Stimulated activated CD8-positive, alpha-beta memory T cell treated with anti-CD3 and anti-CD28 coated beads, Interleukin-12 subunit alpha, Interleukin-12 subunit beta, amount 100 ng/mL, for 1 hour (primary cell): ENCODE data around the gene LRRC55.

ENCODE experiments used
- DNase-seq: peaks from one replicate; pipeline ENCODE4 v3.0.0-alpha.2; 2020; ENCODE audit warnings: low read depth

LRRC55 gene, protein sequence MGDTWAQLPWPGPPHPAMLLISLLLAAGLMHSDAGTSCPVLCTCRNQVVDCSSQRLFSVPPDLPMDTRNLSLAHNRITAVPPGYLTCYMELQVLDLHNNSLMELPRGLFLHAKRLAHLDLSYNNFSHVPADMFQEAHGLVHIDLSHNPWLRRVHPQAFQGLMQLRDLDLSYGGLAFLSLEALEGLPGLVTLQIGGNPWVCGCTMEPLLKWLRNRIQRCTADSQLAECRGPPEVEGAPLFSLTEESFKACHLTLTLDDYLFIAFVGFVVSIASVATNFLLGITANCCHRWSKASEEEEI

GRCh38 chr11:57181678-57182305 lies at the start of gene LRRC55:
Gene LRRC55, plus strand, starts transcription at chr11:57181953. Its CDS starts 70 bp downstream, at chr11:57182023.
- no peak for DNase-seq

DNA sequence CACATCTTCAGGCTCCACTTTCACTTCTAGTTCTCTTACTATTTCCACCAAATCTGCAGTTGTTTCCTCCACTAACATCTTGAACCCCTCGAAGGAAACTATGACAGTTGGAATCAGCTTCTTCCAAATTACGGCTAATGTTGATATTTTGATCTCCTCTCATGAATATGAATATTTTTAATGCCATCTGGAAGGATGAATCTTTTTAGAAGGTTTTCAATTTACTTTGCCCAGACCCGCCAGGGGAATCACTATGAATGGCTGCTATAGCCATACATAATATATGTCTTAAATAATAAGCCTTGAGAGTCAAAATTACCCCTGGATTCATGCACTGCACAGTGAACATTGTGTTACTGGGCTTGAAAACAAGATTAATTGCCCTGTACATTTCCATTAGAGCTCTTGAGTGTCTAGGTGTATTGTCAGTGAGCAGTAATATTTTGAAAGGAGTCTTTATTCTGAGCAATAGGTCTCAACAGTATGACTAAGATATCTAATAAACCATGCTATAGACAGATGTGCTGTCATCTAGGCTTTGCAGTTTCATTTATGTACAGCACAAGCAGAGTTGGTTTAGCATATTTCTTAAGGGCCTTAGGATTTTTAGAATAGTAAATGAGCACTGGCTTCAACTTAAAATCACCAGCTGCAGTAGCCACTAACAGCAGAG lies 48.3 kb upstream of the LRRC55 start:
- no peak for DNase-seq

DNA sequence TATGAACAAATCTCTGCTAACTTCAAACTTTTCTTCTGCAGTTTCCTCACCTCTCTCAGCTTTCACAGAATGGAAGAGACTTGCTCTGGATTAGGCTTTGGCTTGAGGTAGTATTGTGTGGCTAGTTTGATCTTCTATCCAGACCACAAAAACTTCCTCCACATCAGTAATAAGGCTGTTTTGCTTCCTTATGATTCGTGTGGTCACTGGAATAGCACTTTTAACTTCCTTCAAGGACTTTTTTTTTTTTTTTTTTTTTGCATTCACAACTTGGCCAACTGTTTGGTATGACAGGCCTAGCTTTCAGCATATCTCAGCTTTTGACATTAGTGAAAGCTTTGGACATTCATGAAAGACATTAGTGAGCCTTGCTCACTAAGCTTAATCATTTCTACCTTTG lies 47.5 kb upstream of the LRRC55 start:
- no peak for DNase-seq

DNA sequence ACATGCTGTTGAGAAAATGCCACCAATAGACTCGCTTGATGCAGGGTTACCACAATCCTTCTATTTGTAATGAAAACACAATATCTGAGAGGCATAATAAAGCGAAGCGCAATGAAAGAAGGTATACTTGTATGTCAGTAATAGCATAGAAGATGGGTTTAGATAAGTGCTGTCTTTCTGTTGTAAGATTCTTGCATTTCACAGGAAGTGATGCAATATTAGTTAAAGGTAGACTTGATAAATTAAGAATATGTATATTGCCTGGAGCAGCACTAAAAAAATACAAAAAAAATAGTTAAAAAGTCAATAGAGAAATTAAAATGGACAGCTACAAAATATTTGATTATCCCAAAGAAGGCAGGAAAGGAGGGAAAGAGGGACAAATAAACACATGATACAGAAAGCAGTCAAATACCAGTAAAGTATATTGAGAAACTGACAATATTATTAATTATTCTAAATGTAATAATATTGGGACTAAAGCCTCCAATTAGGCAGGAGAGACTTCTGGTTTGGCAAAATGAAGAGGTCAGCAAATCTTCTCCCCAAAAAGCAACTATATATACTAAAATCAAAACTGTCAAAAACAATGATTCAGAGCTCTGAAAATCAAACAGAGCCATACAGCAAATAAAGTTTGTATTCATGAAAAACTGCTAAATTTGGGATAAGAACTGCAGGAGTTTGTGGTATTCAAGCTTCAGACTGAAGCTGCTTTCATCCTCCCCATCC lies 46.6 kb upstream of the LRRC55 start:
- DNase-seq: no peak

GRCh38 chr11:57140568-57140967 lies 41.2 kb upstream of the LRRC55 start:
- DNase-seq: no peak

- DNase-seq: no peak
Measured at GRCh38 chr11:57143459-57143858, 38.3 kb upstream of the LRRC55 start.

GRCh38 chr11:57144075-57144474 lies 37.7 kb upstream of the LRRC55 start:
- no peak for DNase-seq

GRCh38 chr11:57144531-57145320 lies 37.0 kb upstream of the LRRC55 start:
- DNase-seq: no peak

DNA sequence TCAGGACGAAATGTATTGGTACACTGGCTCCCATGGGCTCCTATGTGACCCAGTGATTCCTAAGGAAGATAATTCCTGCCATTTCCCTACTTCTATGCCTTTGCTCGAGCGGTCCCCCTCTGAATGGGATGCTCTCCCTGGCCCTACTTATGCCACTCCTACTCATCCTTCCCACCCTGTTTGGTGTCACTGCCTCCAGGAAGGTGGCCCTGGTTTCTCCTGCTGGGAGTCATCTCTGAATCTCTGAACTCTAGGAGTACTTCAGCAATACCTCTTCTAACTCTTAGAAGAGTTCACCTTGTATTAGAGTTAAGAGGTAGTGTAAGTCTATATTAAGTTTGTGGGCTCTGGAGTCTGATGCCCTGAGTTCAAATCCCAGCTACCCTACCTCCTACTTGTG lies 35.5 kb upstream of the LRRC55 start:
- no peak for DNase-seq

- DNase-seq: no peak
Measured at GRCh38 chr11:57148621-57149020, 33.1 kb upstream of the LRRC55 start.

DNA sequence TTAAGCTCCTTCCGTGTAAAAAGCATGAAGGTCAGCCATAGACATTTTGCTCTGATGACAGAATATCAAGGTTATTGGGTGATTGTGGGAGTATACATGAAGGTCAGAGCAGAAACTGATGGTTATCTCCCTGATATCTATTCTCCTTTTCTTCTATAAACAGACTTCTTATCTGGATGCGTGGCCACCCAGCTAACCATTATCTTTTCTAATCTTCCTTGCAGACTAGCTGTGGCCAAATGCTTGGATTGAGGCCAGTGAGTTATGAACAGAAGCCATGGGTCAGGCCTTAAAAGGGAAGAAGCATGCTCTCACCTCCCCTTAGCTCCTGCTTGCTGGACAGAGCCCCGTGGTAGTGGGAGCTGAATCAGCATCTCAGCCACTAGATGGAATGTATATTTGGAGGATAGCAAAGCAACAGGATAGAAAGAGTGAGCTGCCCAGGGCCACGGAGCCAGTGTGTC lies 31.3 kb upstream of the LRRC55 start:
- no peak for DNase-seq

- DNase-seq: no peak
Measured at GRCh38 chr11:57152134-57152533, 29.6 kb upstream of the LRRC55 start.

DNA sequence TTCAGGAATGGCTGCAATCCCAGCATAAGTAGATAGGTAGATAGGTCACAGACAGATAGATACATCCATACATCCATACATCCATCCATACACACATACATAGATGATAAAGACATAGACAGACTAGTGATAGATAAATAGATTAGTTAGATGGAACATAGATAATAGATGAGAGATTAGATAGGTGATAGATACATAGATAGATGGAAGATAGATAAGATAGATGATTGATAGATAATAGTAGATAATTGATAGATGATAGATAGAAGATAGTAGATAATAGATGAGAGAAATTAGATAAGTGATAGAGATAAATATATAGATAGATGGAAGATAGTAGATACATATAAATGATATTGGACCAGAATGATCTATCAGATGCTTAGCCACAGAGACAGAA lies 28.3 kb upstream of the LRRC55 start:
- no peak for DNase-seq

GRCh38 chr11:57154739-57155138 lies 27.0 kb upstream of the LRRC55 start:
- DNase-seq: no peak

DNA sequence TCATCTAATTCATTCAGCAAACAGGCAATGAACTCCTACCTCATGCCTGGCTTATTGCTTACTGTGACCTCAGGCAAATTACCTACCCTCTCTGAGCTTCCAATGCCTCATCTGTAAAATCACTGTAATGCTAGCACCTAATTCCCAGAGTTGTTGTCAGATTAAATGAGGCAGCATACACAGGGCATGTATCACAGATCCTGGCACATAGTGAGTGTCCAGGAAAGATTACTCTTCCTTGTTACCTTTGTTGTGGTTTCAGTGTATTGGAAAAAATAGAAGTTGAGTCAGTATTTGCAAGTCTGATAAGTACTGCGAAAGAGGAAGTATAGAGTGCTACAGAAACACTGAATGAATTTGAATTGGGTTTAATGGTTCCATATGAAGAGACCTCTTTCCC lies 26.4 kb upstream of the LRRC55 start:
- no peak for DNase-seq

- DNase-seq: no peak
Measured at GRCh38 chr11:57155838-57156607, 25.7 kb upstream of the LRRC55 start.

DNA sequence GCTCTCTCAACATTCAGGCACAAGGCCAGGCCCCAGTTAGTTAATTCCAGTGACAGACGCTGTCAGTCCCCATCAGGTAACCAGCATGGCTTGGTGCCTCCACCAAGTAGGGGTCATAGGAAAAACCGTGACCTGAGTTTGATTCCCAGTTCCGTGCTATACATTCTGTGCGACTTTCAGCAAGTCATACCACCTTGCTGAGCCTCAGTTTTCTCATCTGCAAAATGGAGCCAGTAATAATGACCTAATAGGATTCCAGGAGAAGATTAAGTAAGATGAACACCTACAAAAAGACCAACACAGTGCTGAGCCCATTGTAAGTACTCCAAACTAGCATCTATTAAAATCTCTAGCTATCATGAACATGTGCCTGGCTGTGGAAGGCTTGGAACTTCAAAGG lies 24.8 kb upstream of the LRRC55 start:
- no peak for DNase-seq

DNA sequence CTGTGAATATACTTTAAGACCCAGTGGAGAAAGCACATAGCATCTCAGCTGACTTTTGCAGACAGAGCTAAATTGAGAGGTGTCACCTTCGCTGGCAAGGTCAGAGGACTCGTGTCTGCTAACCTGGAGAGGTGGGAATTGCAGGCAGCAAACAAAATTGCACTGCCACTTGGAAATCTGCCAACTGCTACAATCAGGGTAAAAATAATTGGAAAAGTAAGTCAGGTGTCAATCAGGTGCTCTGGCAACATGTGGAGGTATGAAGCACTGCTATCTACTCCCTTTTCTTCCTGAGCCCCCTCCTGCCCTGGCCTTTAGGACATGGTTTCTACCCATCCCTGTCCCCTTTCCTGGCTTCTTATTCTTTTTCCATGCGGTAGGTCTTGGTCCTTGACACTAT lies 24.1 kb upstream of the LRRC55 start:
- no peak for DNase-seq

DNA sequence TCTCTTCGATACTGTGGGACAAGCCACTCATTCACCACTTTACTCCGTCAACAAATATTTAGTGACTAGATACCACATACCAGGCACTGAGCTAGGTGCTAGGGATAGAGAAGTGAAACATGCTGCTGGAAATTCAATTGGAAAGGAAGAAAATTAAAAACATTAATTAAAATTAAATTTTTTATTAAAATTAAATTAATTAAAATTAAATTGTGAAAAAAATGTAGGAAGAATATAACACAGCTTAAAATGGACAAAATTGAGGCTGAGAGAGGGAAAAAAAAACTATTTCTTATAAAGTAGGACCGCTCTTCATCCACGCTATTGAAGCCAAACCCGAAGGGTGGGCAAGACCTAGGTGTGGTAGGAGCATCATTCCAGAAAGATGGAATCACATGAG lies 23.6 kb upstream of the LRRC55 start:
- DNase-seq: no peak

DNA sequence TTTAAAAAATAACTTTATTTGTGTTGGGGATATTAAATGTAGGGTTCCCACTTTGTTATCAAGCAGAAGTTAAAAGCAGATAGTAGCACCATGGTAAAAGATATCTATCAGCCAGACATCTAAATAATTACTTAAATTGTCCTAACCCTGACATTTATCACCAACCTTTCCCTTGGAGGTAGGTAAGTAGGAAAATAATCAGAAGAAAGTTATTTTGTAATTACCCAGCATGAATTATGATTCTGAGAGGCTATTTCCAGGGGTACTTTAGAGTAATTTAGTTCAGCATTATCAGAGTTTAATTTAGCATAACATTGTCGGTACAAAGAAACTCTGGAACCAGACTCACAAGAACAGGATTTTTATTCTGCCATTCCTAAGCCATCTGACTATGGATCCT lies 23.2 kb upstream of the LRRC55 start:
- no peak for DNase-seq

DNA sequence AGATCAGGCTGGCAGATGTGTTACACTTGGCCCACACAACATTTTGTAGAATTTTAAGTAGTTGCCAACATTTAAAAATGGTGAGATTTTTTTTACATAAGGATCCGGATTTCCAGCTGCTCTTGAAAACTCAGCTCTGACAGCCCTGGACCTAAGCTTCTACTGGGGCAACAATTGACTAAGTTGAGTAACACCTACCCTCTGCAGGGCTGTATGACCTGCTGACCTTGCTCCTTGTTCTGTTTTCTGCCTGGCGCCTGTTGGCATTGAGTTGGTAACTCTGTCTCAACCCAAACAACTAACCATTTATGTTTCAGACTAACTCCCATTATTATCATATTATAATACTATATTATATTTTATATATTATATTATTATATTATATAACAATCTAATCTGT lies 21.1 kb upstream of the LRRC55 start:
- no peak for DNase-seq
